T follicular helper cell (primary cell): ENCODE results near the gene CPEB2.

Experiments
- DNase-seq: peaks from one replicate; pipeline ENCODE4 v3.0.0-alpha.2; 2020; ENCODE audit warnings: low read depth
- total RNA-seq, 2 experiments: gene quantifications; one replicate each; lab custom pipeline; 2026; lab: John Stamatoyannopoulos, UW

CPEB2 gene
- 10.6 to 23.8 reads per million in 2 experiments for total RNA-seq

- peak; percentile 86 for DNase-seq
Observed at GRCh38 chr4:15001869-15002658, at the start of gene CPEB2. Gene CPEB2, plus strand, starts transcription at chr4:15002481. Its CDS starts 193 bp downstream, at chr4:15002674.

GRCh38 chr4:14958436-14958835, 43.8 kb upstream of the CPEB2 start:
- no peak for DNase-seq

GRCh38 chr4:14961292-14961691, 41.0 kb upstream of the CPEB2 start:
- DNase-seq, result no peak

GRCh38 chr4:14965071-14965470, 37.2 kb upstream of the CPEB2 start:
- no peak for DNase-seq

- DNase-seq, result no peak
Observed at GRCh38 chr4:14967982-14968381, 34.3 kb upstream of the CPEB2 start.

GRCh38 chr4:14977830-14978229, 24.5 kb upstream of the CPEB2 start:
- DNase-seq, result no peak

- no peak for DNase-seq
Observed at GRCh38 chr4:14984448-14984847, 17.8 kb upstream of the CPEB2 start.

GRCh38 chr4:14985161-14985560, 17.1 kb upstream of the CPEB2 start:
- no peak for DNase-seq

- no peak for DNase-seq
Observed at GRCh38 chr4:14985843-14986242, 16.4 kb upstream of the CPEB2 start.

- no peak for DNase-seq
Observed at GRCh38 chr4:14987054-14987453, 15.2 kb upstream of the CPEB2 start.

- DNase-seq, result no peak
Observed at GRCh38 chr4:14990484-14990883, 11.8 kb upstream of the CPEB2 start.

GRCh38 chr4:14994242-14994641, 8.0 kb upstream of the CPEB2 start:
- no peak for DNase-seq

GRCh38 chr4:15001248-15001868, 923 bp upstream of the CPEB2 start:
- peak; percentile 20 for DNase-seq

GRCh38 chr4:15002659-15003400, 549 bp downstream of the CPEB2 start:
- DNase-seq, result peak; percentile 73

GRCh38 chr4:15003401-15003890, 1.2 kb downstream of the CPEB2 start:
- peak; percentile 45 for DNase-seq

GRCh38 chr4:15003891-15004738, 1.8 kb downstream of the CPEB2 start:
- DNase-seq, result peak; percentile 41

GRCh38 chr4:15004739-15005301, 2.5 kb downstream of the CPEB2 start:
- peak; percentile 5 for DNase-seq

GRCh38 chr4:15005474-15006115, 3.3 kb downstream of the CPEB2 start:
- no peak for DNase-seq

GRCh38 chr4:15006416-15007024, 4.2 kb downstream of the CPEB2 start:
- DNase-seq, result no peak

GRCh38 chr4:15007201-15007600, 4.9 kb downstream of the CPEB2 start:
- no peak for DNase-seq
